RWPE2 (cell line): Measurements from ENCODE around the gene SLC2A5.
"Not testable (repeated sequence)": the region's sequence is repeated elsewhere in the genome, so short reads cannot be mapped to it uniquely, and the experiment has no call there.

ENCODE experiments used
- ATAC-seq: fragments of 200-7000 bp; cut with Tn5 transposase; 3 replicates; pipeline ENCODE4 v1.9.1; 2021; ENCODE audit warnings: low read depth
- DNase-seq: peaks from one replicate; pipeline ENCODE4 v3.0.0-alpha.2; 2020; ENCODE audit warnings: low spot score
- H3K27ac ChIP-seq: fragments of 450-650 bp; 2 replicates; pipeline ENCODE4 v1.5.1; 2017; ENCODE audit warnings: mild to moderate bottlenecking; ENCODE audit not compliant: poor library complexity, severe bottlenecking
- H3K27me3 ChIP-seq: fragments of 250-450 bp; sonication (Bioruptor Pico); 2 replicates; pipeline ENCODE4 v1.5.1; 2021; ENCODE audit warnings: mild to moderate bottlenecking, moderate library complexity; ENCODE audit not compliant: insufficient read depth, poor library complexity, severe bottlenecking
- H3K36me3 ChIP-seq: fragments of 250-450 bp; sonication (Bioruptor Pico); 2 replicates; pipeline ENCODE4 v1.5.1; 2020; ENCODE audit warnings: low read depth, mild to moderate bottlenecking, moderate library complexity
- H3K4me1 ChIP-seq: fragments of 250-450 bp; sonication (Bioruptor Pico); 2 replicates; pipeline ENCODE4 v1.5.1; 2021; ENCODE audit warnings: mild to moderate bottlenecking, moderate library complexity; ENCODE audit not compliant: insufficient read depth, poor library complexity, severe bottlenecking
- H3K4me3 ChIP-seq: fragments of 250-450 bp; sonication (Bioruptor Pico); 2 replicates; pipeline ENCODE4 v1.5.1; 2021; ENCODE audit warnings: mild to moderate bottlenecking, moderate library complexity; ENCODE audit not compliant: severe bottlenecking
- H3K9me3 ChIP-seq: fragments of 250-450 bp; sonication (Bioruptor Pico); 2 replicates; pipeline ENCODE4 v1.5.1; 2021; ENCODE audit warnings: mild to moderate bottlenecking, moderate library complexity; ENCODE audit not compliant: severe bottlenecking
- TF ChIP-seq, protein P1 (sequence below): fragments of 450-650 bp; IDR thresholded peaks from one replicate; pipeline ENCODE4 v1.5.1; 2017; ENCODE audit warnings: mild to moderate bottlenecking, moderate library complexity; ENCODE audit not compliant: poor library complexity, severe bottlenecking

SLC2A5 gene

GRCh38 chr1:9035226-9035625 is 34.2 kb downstream of the SLC2A5 start:
- no peaks in the 10 kb centered on the region for H3K27me3 ChIP-seq
- H3K4me1 ChIP-seq, result peaks cover 7% of the 10 kb centered on the region
- H3K27ac ChIP-seq, result no peak overlapping the region
- DNase-seq (no peak), ATAC-seq (no peak)
- TF ChIP-seq, protein P1, sequence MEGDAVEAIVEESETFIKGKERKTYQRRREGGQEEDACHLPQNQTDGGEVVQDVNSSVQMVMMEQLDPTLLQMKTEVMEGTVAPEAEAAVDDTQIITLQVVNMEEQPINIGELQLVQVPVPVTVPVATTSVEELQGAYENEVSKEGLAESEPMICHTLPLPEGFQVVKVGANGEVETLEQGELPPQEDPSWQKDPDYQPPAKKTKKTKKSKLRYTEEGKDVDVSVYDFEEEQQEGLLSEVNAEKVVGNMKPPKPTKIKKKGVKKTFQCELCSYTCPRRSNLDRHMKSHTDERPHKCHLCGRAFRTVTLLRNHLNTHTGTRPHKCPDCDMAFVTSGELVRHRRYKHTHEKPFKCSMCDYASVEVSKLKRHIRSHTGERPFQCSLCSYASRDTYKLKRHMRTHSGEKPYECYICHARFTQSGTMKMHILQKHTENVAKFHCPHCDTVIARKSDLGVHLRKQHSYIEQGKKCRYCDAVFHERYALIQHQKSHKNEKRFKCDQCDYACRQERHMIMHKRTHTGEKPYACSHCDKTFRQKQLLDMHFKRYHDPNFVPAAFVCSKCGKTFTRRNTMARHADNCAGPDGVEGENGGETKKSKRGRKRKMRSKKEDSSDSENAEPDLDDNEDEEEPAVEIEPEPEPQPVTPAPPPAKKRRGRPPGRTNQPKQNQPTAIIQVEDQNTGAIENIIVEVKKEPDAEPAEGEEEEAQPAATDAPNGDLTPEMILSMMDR, result no peak
- no peaks in the 10 kb centered on the region for H3K36me3 ChIP-seq
- H3K9me3 ChIP-seq, result peaks cover 2% of the 10 kb centered on the region
- no peak overlapping the region for H3K4me3 ChIP-seq

DNA sequence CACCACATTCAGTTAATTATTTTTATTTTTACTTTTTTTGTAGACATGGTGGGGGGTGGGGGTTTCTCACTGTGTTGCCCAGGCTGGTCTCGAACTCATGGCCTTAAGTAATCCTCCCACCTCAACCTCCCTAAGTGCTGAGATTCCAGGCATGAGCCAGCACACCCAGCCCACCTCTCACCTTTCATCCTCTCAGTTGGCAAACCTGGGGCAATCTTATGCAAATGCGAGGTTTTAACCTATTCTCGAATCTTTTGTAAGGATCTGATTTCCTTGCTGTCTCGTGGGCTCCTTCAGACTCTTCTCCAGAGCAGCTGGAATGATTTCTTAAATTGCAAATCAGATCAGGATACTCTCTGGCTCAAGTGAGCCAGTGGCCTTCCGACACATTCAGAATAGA is 36.1 kb downstream of the SLC2A5 start:
- ATAC-seq (no peak), DNase-seq (no peak)
- Histone ChIP-seq H3K27me3 (no peaks in the 10 kb centered on the region), H3K4me1 (peaks cover 3% of the 10 kb centered on the region), H3K9me3 (peaks cover 2% of the 10 kb centered on the region), H3K4me3 (no peak overlapping the region), H3K27ac (no peak overlapping the region), H3K36me3 (no peaks in the 10 kb centered on the region)
- TF ChIP-seq, protein P1, result no peak

DNA sequence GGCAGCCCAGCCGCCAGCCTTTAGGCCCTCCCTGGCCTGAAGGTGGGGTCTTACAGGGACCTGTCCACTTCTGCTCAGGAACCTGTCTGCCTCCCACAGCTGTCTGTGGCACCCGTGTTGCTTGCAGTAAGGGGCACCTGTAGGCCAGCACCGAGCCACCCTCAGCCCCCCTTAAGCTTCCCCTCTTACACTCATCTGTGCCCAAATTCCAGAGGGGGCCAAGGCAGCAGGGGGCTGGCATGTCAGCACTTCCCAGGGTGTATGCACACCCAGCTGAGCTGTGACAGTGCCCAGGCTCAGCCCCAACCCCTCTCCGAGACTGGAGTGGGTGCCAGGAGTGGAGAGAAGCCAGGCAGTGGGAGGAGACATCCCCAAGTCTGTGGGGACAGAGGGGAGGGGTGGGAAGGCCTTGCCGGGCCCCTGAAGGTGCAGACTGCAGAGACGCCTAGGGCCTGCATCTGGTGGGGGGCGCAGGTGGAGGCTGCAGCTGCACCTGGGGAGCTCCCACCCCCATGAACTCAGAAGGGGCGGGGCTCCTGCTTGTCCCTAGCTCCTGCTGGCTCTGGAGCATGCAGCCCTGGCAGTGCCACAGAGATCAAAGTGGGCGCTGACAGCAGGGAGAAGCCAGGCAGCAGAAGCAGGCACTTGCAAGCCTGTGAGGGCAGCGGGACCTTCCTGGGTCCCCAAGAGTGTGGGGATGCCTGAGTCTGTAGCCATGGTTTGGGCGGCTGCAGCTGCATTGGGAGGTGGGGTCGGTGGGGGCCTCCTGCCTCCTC is 37.8 kb downstream of the SLC2A5 start:
- no peak for ATAC-seq
- TF ChIP-seq, protein P1, result no peak
- Histone ChIP-seq H3K9me3 (peaks cover 2% of the 10 kb centered on the region), H3K4me1 (no peaks in the 10 kb centered on the region), H3K27ac (no peak overlapping the region), H3K4me3 (no peak overlapping the region), H3K36me3 (no peaks in the 10 kb centered on the region), H3K27me3 (no peaks in the 10 kb centered on the region)
- DNase-seq, result no peak

GRCh38 chr1:9031077-9031476 is 38.4 kb downstream of the SLC2A5 start:
- H3K4me3 ChIP-seq, H3K4me1 ChIP-seq, H3K36me3 ChIP-seq, H3K27me3 ChIP-seq, ATAC-seq, DNase-seq, H3K27ac ChIP-seq, H3K9me3 ChIP-seq: not testable (repeated sequence)

DNA sequence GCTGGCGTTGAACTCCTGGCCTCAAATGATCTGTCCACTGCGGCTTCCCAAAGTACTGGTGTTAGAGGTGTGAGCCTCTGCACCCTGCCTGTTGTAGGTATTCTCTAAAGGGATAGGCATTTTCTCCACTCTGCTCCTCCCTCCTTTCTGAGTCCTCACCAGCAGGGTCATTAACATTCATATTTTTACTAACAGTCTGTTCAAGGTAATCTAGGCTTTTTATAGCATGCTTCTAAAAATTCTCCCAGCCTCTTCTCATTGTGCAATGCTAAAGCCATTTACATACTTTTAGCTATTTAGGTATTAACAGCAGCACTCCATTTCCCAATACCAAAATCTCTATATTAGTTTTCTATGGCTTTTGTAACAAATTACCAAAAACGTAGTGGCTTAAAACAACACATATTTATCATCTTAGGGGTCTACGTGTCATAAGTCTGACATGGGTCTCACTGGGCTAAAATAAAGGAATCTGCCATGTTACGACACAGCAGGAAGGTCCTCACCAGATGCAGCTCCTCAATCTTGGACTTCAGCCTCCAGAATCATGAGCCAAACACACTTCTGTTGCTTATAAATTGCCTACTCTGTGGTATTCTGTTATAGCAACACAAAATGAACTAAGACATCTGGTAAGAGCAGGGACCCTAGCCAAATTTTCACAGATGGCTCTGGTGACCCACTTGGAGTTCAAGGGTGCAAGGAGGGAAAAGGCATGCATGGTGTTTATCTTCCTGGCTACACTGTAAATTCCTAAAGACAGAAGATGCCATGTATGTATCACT is 40.3 kb downstream of the SLC2A5 start:
- TF ChIP-seq, protein P1, result no peak
- DNase-seq, result no peak

More for the DNA sequence above, 40.3 kb downstream of the SLC2A5 start:
- peaks cover 1% of the 10 kb centered on the region for H3K9me3 ChIP-seq
- no peaks in the 10 kb centered on the region for H3K4me1 ChIP-seq
- no peak overlapping the region for H3K4me3 ChIP-seq
- ATAC-seq, result no peak
- H3K27me3 ChIP-seq, result no peaks in the 10 kb centered on the region
- H3K27ac ChIP-seq, result no peak overlapping the region
- no peaks in the 10 kb centered on the region for H3K36me3 ChIP-seq
